Measurements from ENCODE around the gene CDK18.

GRCh38 chr1:205528446-205528886 lies 24.0 kb downstream of the CDK18 start:
- TF ChIP-seq, protein P1, sequence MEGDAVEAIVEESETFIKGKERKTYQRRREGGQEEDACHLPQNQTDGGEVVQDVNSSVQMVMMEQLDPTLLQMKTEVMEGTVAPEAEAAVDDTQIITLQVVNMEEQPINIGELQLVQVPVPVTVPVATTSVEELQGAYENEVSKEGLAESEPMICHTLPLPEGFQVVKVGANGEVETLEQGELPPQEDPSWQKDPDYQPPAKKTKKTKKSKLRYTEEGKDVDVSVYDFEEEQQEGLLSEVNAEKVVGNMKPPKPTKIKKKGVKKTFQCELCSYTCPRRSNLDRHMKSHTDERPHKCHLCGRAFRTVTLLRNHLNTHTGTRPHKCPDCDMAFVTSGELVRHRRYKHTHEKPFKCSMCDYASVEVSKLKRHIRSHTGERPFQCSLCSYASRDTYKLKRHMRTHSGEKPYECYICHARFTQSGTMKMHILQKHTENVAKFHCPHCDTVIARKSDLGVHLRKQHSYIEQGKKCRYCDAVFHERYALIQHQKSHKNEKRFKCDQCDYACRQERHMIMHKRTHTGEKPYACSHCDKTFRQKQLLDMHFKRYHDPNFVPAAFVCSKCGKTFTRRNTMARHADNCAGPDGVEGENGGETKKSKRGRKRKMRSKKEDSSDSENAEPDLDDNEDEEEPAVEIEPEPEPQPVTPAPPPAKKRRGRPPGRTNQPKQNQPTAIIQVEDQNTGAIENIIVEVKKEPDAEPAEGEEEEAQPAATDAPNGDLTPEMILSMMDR (conservative IDR thresholded peaks at IDR 0.05; ENCODE audit: low read depth, low read length): no peak
- TF ChIP-seq EZH2 (IDR thresholded peaks at IDR 0.05; ENCODE audit: borderline replicate concordance, low read depth, low read length, poor library complexity, severe bottlenecking): no peak
